GM12892 (cell line): ENCODE data around the gene JRKL.

Experiments
- POLR2A ChIP-seq: IDR thresholded peaks from 2 replicates; pipeline ENCODE4 v1.6.1; 2011; ENCODE audit warnings: low read depth, low read length, control low read depth
- POLR2AphosphoS5 ChIP-seq: IDR thresholded peaks from 2 replicates; pipeline ENCODE4 v1.6.1; 2011; ENCODE audit warnings: low read depth, low read length, control low read depth

DNA sequence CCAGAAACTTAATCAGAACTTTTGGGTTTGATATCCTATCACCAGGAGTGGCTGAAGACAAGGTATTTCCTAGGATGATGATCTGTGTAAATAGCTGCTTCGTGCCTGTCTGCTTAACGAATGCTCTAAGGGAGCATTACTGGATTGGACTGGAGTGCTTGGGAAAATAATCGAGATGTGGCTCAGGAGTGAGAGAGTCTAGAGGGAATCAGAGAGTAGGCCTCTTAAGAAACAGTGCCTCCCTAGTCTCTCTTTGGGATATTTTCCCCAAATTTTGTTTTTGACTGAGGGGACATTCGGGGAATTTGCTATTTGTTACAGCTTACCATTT is 49.3 kb upstream of the JRKL start:
- no peak for TF ChIP-seq POLR2AphosphoS5
- no peak for TF ChIP-seq POLR2A
